ENCODE measurements around the gene UST. TPM values are rescaled to one million over a fixed set of nuclear protein-coding genes. Genes with fewer than 3 reads are reported as not detected.

The UST gene
- total RNA-seq, 1 experiment from 2014 or later = 6.1 TPM

DNA sequence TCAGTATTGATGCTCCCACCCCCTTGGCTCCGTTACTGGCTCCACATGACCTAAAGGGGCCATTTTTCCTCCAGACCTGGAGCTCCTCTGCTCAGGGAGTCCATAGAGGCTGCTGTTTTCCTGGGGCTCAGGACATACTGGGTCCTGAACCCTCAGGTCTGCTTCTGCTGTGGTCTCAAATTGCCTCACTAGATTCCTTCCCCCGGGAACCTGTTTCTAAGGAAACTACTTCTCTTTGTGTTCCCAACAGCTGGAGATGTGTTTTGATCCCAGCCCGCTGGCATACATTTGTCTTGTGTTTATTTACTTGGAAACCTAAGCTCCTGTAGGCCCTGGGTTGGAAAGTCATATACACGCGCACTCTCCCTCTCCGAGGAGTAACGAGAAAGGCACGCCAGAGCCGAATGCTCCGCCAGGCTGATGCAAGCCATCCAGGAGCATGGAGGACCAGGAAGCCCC, 222.8 kb downstream of the UST start:
- Histone ChIP-seq H3K27ac (ENCODE audit: low read depth, low read length) (no peak overlapping the region), H3K36me3 (ENCODE audit: control insufficient read depth in 1 of 2, insufficient read depth in 2 of 2, low read length in 2 of 2) (no peaks in the 10 kb centered on the region), H3K9me3 (ENCODE audit: control insufficient read depth in 1 of 2, insufficient read depth in 1 of 2, low read depth in 1 of 2, low read length in 2 of 2) (no peaks in the 10 kb centered on the region), H3K9me2 (ENCODE audit: insufficient read depth) (no peaks in the 10 kb centered on the region), H3K9ac (ENCODE audit: low read length) (no peak overlapping the region), H3K4me1 (ENCODE audit: control insufficient read depth in 1 of 2, insufficient read depth in 2 of 2, low read length in 2 of 2) (peaks cover 6 to 9% of the 10 kb centered on the region in 2 experiments), H3K4me3 (replicated peaks in 1 of 2; ENCODE audit: low read depth in 1 of 2, low read length in 2 of 2) (no peak overlapping the region), H3K4me2 (ENCODE audit: low read length) (no peak overlapping the region), H3K27me3 (ENCODE audit: insufficient read depth, low read length) (no peaks in the 10 kb centered on the region), H3K79me2 (ENCODE audit: insufficient read depth, low read length) (no peaks in the 10 kb centered on the region), H4K20me1 (ENCODE audit: insufficient read depth) (no peaks in the 10 kb centered on the region), H2AFZ (ENCODE audit: low read depth, low read length, poor library complexity, severe bottlenecking) (no peak overlapping the region)
- ChIA-PET CTCF (no interaction called here), POLR2A (no interaction called here), RAD21 (ENCODE audit: low non-redundant PET in 1 of 2, low total read pairs in 2 of 2, uncharacterized antibody in 2 of 2, unreplicated experiment in 2 of 2) (no interaction called here)
- intact Hi-C loops (cut with micrococcal nuclease) = no loop called here
- DNase-seq (ENCODE audit: low read depth, low spot score) (no peak), ATAC-seq (no peak)
- BruUV-seq (replicated peaks) = no TSS peak
- no peak for TF ChIP-seq ZNF274 (IDR thresholded peaks at IDR 0.05; ENCODE audit: low read depth, low read length)

DNA sequence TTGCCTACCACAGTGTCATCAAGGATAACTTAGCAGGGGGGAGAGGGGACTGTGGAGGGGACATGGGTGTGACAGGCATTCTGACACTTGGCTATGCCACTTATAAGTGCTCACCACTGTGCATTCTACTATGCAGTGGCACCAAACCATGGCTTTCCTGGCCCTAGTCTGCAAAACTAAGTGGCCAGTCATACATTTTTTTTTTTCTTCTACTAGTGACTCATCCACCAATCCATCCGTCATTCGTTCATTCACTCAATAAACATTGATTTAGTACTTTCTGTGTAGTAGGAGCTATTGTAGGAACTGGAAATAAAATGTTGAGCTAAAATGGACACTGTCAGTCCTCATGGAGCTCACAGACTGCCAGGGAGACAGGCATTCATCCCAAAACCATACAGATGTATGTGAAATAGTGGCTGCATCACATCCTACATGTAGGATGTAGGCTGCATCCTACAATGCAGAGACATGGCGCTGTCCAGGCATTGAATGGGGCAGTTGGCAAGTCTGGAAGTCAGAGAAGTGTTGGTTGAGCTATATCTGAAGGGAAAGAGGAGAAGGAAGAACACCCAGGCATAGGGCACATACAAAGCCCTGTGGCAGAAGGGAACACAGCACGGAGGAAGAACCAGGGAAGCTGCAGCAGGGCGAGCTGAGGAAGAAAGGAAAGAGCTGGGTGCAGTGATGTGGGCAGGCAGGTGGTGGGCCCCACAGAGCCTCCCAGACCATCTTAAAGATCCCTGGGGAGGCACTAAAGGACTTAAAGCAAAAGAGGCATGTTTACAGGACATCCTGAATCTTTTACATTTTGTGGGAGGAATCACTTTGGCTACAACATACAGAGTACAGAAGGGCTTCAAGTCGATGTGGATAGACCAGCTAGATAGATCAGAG, 224.4 kb downstream of the UST start:
- H3K9me3 ChIP-seq (ENCODE audit: control insufficient read depth in 1 of 2, insufficient read depth in 1 of 2, low read depth in 1 of 2, low read length in 2 of 2) = no peaks in the 10 kb centered on the region
- no peak overlapping the region for H3K9ac ChIP-seq (ENCODE audit: low read length)
- intact Hi-C loops (cut with micrococcal nuclease) = no loop called here
- H2AFZ ChIP-seq (ENCODE audit: low read depth, low read length, poor library complexity, severe bottlenecking) = no peak overlapping the region
- no peaks in the 10 kb centered on the region for H3K36me3 ChIP-seq (ENCODE audit: control insufficient read depth in 1 of 2, insufficient read depth in 2 of 2, low read length in 2 of 2)
- H3K4me1 ChIP-seq (ENCODE audit: control insufficient read depth in 1 of 2, insufficient read depth in 2 of 2, low read length in 2 of 2) = peaks cover 6 to 9% of the 10 kb centered on the region in 2 experiments
- POLR2A ChIA-PET = interaction anchor here (0.5 kb wide), 1 partner anchor 321 kb away, joined by 3 read pairs; no protein-coding TSS in a partner anchor
- no peak for DNase-seq (ENCODE audit: low read depth, low spot score)
- no peak for ATAC-seq
- no peak overlapping the region for H3K27ac ChIP-seq (ENCODE audit: low read depth, low read length)
- no peaks in the 10 kb centered on the region for H4K20me1 ChIP-seq (ENCODE audit: insufficient read depth)
- H3K27me3 ChIP-seq (ENCODE audit: insufficient read depth, low read length) = no peaks in the 10 kb centered on the region
- no peaks in the 10 kb centered on the region for H3K9me2 ChIP-seq (ENCODE audit: insufficient read depth)
- no TSS peak for BruUV-seq (replicated peaks)
- H3K79me2 ChIP-seq (ENCODE audit: insufficient read depth, low read length) = no peaks in the 10 kb centered on the region
- RAD21 ChIA-PET (ENCODE audit: low non-redundant PET in 1 of 2, low total read pairs in 2 of 2, uncharacterized antibody in 2 of 2, unreplicated experiment in 2 of 2) = no interaction called here
- no peak overlapping the region for H3K4me3 ChIP-seq (replicated peaks in 1 of 2; ENCODE audit: low read depth in 1 of 2, low read length in 2 of 2)
- H3K4me2 ChIP-seq (ENCODE audit: low read length) = no peak overlapping the region
- CTCF ChIA-PET = interaction anchor here (1.6 to 2.6 kb wide), 2 partner anchors 394 to 411 kb away, joined by 7 to 21 read pairs; no protein-coding TSS in a partner anchor
- TF ChIP-seq, protein P1, sequence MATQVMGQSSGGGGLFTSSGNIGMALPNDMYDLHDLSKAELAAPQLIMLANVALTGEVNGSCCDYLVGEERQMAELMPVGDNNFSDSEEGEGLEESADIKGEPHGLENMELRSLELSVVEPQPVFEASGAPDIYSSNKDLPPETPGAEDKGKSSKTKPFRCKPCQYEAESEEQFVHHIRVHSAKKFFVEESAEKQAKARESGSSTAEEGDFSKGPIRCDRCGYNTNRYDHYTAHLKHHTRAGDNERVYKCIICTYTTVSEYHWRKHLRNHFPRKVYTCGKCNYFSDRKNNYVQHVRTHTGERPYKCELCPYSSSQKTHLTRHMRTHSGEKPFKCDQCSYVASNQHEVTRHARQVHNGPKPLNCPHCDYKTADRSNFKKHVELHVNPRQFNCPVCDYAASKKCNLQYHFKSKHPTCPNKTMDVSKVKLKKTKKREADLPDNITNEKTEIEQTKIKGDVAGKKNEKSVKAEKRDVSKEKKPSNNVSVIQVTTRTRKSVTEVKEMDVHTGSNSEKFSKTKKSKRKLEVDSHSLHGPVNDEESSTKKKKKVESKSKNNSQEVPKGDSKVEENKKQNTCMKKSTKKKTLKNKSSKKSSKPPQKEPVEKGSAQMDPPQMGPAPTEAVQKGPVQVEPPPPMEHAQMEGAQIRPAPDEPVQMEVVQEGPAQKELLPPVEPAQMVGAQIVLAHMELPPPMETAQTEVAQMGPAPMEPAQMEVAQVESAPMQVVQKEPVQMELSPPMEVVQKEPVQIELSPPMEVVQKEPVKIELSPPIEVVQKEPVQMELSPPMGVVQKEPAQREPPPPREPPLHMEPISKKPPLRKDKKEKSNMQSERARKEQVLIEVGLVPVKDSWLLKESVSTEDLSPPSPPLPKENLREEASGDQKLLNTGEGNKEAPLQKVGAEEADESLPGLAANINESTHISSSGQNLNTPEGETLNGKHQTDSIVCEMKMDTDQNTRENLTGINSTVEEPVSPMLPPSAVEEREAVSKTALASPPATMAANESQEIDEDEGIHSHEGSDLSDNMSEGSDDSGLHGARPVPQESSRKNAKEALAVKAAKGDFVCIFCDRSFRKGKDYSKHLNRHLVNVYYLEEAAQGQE (IDR thresholded peaks at IDR 0.05; ENCODE audit: low read depth) = no peak
- no peak for TF ChIP-seq ZNF274 (IDR thresholded peaks at IDR 0.05; ENCODE audit: low read depth, low read length)
- no peak for TF ChIP-seq RAD21 (IDR thresholded peaks at IDR 0.05; ENCODE audit: low read depth)
- no peak for TF ChIP-seq CBX3 (IDR thresholded peaks at IDR 0.05; ENCODE audit: low read depth)
- TF ChIP-seq, protein P2, sequence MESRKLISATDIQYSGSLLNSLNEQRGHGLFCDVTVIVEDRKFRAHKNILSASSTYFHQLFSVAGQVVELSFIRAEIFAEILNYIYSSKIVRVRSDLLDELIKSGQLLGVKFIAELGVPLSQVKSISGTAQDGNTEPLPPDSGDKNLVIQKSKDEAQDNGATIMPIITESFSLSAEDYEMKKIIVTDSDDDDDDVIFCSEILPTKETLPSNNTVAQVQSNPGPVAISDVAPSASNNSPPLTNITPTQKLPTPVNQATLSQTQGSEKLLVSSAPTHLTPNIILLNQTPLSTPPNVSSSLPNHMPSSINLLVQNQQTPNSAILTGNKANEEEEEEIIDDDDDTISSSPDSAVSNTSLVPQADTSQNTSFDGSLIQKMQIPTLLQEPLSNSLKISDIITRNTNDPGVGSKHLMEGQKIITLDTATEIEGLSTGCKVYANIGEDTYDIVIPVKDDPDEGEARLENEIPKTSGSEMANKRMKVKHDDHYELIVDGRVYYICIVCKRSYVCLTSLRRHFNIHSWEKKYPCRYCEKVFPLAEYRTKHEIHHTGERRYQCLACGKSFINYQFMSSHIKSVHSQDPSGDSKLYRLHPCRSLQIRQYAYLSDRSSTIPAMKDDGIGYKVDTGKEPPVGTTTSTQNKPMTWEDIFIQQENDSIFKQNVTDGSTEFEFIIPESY (IDR thresholded peaks at IDR 0.05; ENCODE audit: extremely low read depth, insufficient replicate concordance, low read length) = no peak
- TF ChIP-seq SP1 (IDR thresholded peaks at IDR 0.05; ENCODE audit: low read depth) = no peak
- no peak for TF ChIP-seq FOSL1 (IDR thresholded peaks at IDR 0.05; ENCODE audit: low read depth)
- no peak for TF ChIP-seq SRF (IDR thresholded peaks at IDR 0.05; ENCODE audit: low read depth)
- TF ChIP-seq EGR1 (IDR thresholded peaks at IDR 0.05; ENCODE audit: low read depth) = no peak
- no peak for TF ChIP-seq POLR2AphosphoS5 (IDR thresholded peaks at IDR 0.05; ENCODE audit: low read depth, low read length)
- TF ChIP-seq, protein P3, sequence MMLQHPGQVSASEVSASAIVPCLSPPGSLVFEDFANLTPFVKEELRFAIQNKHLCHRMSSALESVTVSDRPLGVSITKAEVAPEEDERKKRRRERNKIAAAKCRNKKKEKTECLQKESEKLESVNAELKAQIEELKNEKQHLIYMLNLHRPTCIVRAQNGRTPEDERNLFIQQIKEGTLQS (IDR thresholded peaks at IDR 0.05) = no peak
- no peak for TF ChIP-seq EZH2phosphoT487 (IDR thresholded peaks at IDR 0.05; ENCODE audit: borderline replicate concordance)
- TF ChIP-seq JUND (IDR thresholded peaks at IDR 0.05) = no peak
- TF ChIP-seq, protein P4, sequence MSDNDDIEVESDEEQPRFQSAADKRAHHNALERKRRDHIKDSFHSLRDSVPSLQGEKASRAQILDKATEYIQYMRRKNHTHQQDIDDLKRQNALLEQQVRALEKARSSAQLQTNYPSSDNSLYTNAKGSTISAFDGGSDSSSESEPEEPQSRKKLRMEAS (IDR thresholded peaks at IDR 0.05) = no peak
